ENCODE results near the gene ABCC12.

ABCC12 gene

GRCh38 chr16:48124266-48124665, 31.5 kb downstream of the ABCC12 start:
- TF ChIP-seq L3MBTL2 (conservative IDR thresholded peaks at IDR 0.05) (no peak), ZNF384 (IDR thresholded peaks at IDR 0.05) (no peak), NFRKB (IDR thresholded peaks at IDR 0.05) (no peak), FOXA1 (IDR thresholded peaks at IDR 0.05) (no peak), TARDBP (IDR thresholded peaks at IDR 0.05) (no peak), BHLHE40 (IDR thresholded peaks at IDR 0.05; ENCODE audit: borderline replicate concordance) (no peak), HDGF (IDR thresholded peaks at IDR 0.05; ENCODE audit: borderline replicate concordance) (no peak), FOXM1 (IDR thresholded peaks at IDR 0.05; ENCODE audit: borderline replicate concordance) (no peak), ARNT (IDR thresholded peaks at IDR 0.05) (no peak)
- DNase-seq (ENCODE audit: extremely low spot score), result no peak
- CTCF ChIA-PET, result no interaction called here
- POLR2A ChIA-PET, result no interaction called here

DNA sequence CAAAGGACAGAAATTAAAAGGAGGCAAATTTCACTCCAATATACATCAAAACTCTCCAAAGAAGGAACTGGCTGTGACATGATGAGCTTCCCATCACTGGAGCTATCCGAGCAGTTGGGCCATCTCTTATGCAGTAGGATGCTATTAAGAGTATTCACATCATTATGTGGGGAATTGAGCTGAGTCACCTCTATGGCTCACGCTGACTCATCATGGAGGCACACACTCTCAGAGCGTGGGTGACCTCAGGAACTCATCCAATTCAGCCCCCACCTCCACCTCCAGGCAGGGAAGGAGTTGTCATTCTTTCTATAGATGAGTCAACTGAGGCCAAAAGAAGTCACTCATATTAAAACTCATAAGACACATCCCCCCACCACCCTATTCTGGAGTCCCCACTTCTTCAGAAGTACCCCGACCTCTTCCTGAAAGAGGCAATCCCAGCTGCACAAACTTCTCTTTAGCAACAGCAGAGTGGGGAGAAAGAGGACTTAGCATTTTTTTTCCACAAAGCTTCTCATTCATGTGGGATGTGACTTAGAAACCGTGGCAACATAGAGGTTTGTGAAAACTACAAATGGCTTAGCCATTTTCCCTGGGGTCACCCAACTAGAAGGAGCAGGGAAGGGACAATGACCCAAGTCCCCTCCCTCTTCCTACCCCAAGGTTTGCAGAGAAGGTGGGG, 32.5 kb downstream of the ABCC12 start:
- TF ChIP-seq TARDBP (IDR thresholded peaks at IDR 0.05), result no peak
- no peak for TF ChIP-seq ARNT (IDR thresholded peaks at IDR 0.05)
- no peak for TF ChIP-seq SUZ12 (IDR thresholded peaks at IDR 0.05)
- TF ChIP-seq SP1 (IDR thresholded peaks at IDR 0.05), result no peak
- ChIA-PET POLR2A (no interaction called here), CTCF (no interaction called here)
- DNase-seq (ENCODE audit: extremely low spot score), result no peak

DNA sequence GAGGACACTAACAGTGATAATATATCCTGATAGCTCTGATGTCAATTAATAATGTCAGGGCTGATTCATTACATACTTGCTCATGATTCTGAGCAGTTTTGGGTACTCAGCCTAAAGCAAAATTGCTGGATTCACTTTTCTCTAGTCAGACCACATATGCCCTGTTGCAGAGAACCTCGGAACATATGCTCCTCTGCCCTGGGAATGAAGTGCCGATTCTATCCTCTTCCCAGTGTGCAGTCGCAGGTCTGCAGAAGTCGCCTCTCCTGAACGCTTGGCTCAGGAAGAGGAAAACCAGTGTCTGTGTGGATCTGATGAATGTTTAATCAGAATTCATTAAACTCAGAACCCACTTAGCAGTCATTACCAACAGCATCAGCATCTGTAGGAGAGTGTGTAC, 34.5 kb downstream of the ABCC12 start:
- CTCF ChIA-PET, result no interaction called here

GRCh38 chr16:48118841-48119240, 37.0 kb downstream of the ABCC12 start:
- CTCF ChIA-PET, result no interaction called here
- POLR2A ChIA-PET, result no interaction called here
- DNase-seq (ENCODE audit: extremely low spot score), result no peak
- no peak for TF ChIP-seq SUZ12 (IDR thresholded peaks at IDR 0.05)
- no peak for TF ChIP-seq SP1 (IDR thresholded peaks at IDR 0.05)
- no peak for TF ChIP-seq ELF4 (IDR thresholded peaks at IDR 0.05)

More for the DNA sequence above, 34.5 kb downstream of the ABCC12 start:
- no peak for DNase-seq (ENCODE audit: extremely low spot score)
- POLR2A ChIA-PET, result no interaction called here
- no peak for TF ChIP-seq L3MBTL2 (conservative IDR thresholded peaks at IDR 0.05)
- no peak for TF ChIP-seq TARDBP (IDR thresholded peaks at IDR 0.05)
- no peak for TF ChIP-seq ARNT (IDR thresholded peaks at IDR 0.05)
- TF ChIP-seq SUZ12 (IDR thresholded peaks at IDR 0.05), result no peak
- no peak for TF ChIP-seq FOXK2 (IDR thresholded peaks at IDR 0.05)
- TF ChIP-seq HDGF (IDR thresholded peaks at IDR 0.05; ENCODE audit: borderline replicate concordance), result no peak
- TF ChIP-seq FOXA1 (IDR thresholded peaks at IDR 0.05), result no peak
- TF ChIP-seq, protein P1, sequence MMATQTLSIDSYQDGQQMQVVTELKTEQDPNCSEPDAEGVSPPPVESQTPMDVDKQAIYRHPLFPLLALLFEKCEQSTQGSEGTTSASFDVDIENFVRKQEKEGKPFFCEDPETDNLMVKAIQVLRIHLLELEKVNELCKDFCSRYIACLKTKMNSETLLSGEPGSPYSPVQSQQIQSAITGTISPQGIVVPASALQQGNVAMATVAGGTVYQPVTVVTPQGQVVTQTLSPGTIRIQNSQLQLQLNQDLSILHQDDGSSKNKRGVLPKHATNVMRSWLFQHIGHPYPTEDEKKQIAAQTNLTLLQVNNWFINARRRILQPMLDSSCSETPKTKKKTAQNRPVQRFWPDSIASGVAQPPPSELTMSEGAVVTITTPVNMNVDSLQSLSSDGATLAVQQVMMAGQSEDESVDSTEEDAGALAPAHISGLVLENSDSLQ (IDR thresholded peaks at IDR 0.05), result no peak
- TF ChIP-seq LEF1 (IDR thresholded peaks at IDR 0.05; ENCODE audit: borderline replicate concordance), result no peak
- no peak for TF ChIP-seq CTBP1 (IDR thresholded peaks at IDR 0.05; ENCODE audit: borderline replicate concordance)
- no peak for TF ChIP-seq FOXM1 (IDR thresholded peaks at IDR 0.05; ENCODE audit: borderline replicate concordance)
- no peak for TF ChIP-seq BHLHE40 (IDR thresholded peaks at IDR 0.05; ENCODE audit: borderline replicate concordance)
- no peak for TF ChIP-seq ELF4 (IDR thresholded peaks at IDR 0.05)

DNA sequence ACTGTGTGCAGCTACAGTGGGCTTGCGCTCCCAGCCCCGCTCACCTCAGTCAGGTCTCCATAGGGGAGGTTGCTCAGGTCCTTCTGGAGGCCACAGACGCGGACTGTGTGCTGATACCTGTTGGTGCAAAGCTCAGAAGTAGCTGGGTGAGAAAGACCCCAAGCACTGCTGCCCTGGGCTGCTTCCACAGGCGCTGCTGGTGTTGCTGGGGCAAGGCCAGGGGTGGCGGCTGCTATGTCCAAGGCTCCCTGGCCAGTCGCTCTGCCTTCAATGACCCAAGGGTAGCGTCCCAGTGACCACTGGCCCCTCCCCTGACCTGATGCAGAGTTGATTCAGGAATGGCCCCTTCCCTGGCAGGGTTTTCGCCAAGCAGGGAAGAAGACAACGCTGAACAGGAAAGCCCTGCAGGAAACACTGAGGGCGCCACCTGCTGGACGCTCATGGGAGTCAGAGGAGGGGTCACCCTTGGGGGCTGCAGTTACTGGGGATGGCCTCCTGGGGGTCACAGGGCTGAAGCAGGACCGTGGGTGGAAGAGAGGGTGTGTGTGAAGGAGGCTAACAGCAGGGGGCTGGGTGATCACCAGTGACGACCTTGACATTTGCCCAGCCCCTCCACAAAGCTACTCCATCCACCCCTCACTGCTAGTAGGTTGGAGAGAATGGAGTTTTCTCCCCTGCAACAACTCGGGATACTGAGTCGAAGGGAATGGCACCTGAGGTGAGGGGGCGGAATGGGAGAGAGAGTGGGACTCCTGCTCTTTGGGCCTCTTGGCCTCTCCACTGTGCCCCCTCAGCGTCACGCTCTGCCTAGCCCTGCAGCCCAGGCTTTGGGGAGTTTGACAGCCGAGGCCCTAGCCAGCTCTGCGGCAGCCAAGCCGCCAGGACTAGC, 38.3 kb downstream of the ABCC12 start:
- TF ChIP-seq BHLHE40 (IDR thresholded peaks at IDR 0.05; ENCODE audit: borderline replicate concordance) (no peak), FOXM1 (IDR thresholded peaks at IDR 0.05; ENCODE audit: borderline replicate concordance) (no peak), ELF4 (IDR thresholded peaks at IDR 0.05) (no peak), FOXA1 (IDR thresholded peaks at IDR 0.05) (no peak), SP1 (IDR thresholded peaks at IDR 0.05) (no peak), TARDBP (IDR thresholded peaks at IDR 0.05) (no peak), ARNT (IDR thresholded peaks at IDR 0.05) (no peak), L3MBTL2 (conservative IDR thresholded peaks at IDR 0.05) (no peak), ZNF384 (IDR thresholded peaks at IDR 0.05) (no peak), FOXK2 (IDR thresholded peaks at IDR 0.05) (no peak), HDGF (IDR thresholded peaks at IDR 0.05; ENCODE audit: borderline replicate concordance) (no peak)
- TF ChIP-seq, protein P1 (IDR thresholded peaks at IDR 0.05), result no peak
- ChIA-PET POLR2A (no interaction called here), CTCF (interaction anchor here (1.0 kb wide), 1 partner anchor 47 kb away, joined by 3 read pairs; no protein-coding TSS in a partner anchor)
- DNase-seq (ENCODE audit: extremely low spot score), result peak; percentile 87

GRCh38 chr16:48115299-48115698, 40.5 kb downstream of the ABCC12 start:
- CTCF ChIA-PET, result no interaction called here
- POLR2A ChIA-PET, result no interaction called here
- no peak for TF ChIP-seq BHLHE40 (IDR thresholded peaks at IDR 0.05; ENCODE audit: borderline replicate concordance)
- TF ChIP-seq FOXK2 (IDR thresholded peaks at IDR 0.05), result no peak
- TF ChIP-seq, protein P1 (IDR thresholded peaks at IDR 0.05), result no peak
- TF ChIP-seq FOXA1 (IDR thresholded peaks at IDR 0.05), result no peak
- TF ChIP-seq FOXM1 (IDR thresholded peaks at IDR 0.05; ENCODE audit: borderline replicate concordance), result no peak
- DNase-seq (ENCODE audit: extremely low spot score), result no peak
